ENCODE data around the gene MMP24.
"Not testable (repeated sequence)": the region's sequence is repeated elsewhere in the genome, so short reads cannot be mapped to it uniquely, and the experiment has no call there.

Gene MMP24

DNA sequence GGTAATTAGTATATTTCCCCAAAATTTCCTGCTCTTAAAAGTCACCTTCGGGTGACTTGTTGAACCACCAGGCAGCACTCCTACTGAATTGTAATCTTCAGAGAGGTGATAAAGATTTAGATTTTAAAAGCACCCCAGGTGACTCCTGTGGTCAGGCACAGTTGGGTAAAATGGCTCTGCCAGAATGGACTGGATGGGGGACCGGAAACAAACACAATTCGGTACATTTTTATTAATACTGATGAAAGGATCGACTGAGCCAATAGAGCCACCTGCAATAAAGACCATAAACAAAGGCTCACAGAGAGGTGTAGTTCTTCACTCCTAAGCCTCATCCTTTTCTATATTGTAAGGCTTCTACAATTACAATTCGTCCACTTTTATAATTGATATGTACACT is 85.3 kb downstream of the MMP24 start:
- DNase-seq (ENCODE audit: low read depth) = no peak

DNA sequence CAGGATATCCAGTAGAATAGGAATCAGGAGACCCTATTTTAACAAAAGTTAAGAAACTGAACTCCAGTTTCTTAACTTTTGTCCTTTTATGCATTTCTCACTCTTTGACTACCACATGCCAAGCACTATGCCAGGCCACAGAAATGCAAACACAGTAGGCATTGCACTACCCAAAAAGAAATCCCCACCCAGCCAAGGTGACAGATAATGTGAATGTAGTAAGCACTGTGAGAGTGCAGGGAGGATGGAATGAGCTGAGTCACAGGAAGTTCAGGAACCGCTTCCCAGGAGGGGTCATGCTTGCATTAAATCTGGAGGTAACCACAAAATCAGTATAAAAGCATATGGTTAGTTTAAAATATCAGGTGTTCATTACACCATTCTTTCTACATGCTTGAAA is 85.8 kb downstream of the MMP24 start:
- DNase-seq (ENCODE audit: low read depth) = no peak

DNA sequence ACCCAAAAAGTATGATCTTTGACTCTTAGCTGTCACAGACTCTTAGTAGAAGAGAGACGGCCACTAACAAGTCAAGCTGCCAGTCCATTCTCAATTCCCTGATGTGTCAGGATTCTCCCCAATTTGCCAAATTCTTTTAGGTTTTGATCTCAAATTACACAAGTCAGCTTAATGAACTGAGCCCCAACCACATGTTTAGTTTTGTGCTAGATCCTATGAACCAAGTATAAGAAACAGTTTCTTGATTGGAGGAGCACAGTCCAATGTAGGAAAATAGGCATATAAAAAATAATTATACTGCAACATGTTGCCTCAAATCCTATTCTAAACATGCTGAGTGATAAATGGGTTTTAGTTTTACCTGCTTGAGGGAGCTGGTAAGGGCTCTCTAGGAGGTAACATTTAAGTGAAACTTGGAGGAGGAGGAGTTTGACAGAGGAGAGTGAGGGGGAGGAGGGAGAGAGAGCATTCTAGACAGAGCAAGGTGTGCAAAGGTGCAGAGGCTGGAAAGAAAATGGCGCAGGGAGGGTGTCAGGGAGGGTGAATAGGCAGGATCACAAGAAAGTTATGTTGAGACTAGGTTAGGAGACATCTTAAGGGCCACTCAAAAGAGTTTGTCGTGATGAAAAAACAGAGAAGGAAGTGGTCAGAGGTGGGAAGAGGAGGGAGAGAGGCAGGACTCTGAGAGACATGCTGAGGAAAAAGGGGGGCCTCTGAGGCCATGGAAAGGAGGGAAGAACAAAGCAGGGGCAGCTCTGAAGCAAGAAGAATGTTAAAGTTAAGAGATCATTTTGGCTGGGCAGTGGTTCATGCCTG is 88.5 kb downstream of the MMP24 start:
- DNase-seq (ENCODE audit: low read depth) = no peak

DNA sequence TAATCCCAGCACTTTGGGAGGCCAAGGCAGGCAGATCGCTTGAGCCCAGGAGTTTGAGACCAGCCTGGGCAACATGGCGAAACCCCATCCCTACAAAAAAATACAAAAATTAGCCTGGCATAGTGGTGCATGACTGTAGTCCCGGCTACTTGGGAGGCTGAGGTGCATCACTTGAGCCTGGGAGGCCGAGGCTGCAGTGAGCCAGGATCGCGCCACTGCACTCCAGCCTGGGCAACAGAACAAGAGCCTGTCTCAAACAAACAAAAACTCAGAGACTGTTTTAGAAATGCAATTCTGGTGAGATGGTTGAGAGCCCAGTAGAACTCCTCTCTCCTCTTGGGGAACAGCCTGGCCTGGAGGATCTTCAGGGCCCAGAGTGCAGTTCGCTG is 89.1 kb downstream of the MMP24 start:
- DNase-seq (ENCODE audit: low read depth) = not testable (repeated sequence)

DNA sequence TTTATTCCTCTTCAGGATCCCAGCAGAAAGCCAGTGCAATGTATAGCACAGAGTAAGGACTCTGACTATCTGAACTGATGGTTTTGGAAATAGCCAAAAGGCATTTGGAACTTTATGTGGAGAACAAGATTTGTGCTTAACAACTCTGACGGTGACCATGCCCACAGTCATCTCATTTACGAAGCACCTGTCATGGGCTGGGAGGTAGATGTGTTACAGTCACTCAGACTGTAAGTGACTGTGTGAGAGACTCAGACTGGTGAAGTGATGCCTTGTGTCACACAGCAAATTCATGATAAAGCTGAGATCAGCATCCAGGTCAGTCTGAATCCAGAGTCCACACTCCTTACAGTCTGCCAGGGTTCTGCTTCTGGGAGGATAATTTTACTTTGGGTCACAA is 89.6 kb downstream of the MMP24 start:
- DNase-seq (ENCODE audit: low read depth) = no peak

DNA sequence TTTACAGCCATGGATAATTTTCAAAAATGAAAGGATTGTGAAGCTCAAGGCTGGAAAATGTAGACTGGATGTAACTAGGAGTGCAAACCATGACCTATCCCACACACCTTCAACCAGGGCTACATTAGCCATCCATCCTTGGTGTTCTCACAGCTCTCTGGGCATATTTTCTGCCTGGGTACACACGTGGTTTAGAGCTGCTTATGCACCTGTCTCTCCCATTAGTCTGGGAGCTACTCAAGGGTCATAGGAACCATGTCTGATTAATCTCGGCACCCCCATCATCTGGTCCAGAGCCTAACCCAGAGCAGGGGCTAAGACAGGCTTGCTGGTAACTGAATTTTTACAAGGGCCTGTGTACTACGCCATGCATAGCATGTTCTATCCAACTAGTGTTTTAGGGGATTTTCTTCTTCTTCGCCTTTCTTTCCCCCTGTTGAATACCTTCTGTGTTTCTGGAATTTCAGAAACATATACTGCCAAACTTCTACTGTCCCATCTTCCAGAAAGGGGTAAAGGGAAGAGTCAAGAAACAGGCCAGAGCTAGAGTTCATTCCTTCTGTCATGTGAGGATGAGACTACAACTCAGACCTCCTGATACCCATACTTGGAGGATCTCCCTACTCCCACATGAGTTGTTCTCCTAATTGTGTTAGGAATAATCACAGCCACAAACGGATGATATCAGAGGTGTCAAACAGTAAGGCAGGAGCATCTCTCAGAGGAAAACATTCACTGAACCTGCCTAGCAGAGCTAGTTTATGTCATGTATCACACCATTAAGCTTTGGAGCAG is 91.1 kb downstream of the MMP24 start:
- DNase-seq (ENCODE audit: low read depth) = no peak

DNA sequence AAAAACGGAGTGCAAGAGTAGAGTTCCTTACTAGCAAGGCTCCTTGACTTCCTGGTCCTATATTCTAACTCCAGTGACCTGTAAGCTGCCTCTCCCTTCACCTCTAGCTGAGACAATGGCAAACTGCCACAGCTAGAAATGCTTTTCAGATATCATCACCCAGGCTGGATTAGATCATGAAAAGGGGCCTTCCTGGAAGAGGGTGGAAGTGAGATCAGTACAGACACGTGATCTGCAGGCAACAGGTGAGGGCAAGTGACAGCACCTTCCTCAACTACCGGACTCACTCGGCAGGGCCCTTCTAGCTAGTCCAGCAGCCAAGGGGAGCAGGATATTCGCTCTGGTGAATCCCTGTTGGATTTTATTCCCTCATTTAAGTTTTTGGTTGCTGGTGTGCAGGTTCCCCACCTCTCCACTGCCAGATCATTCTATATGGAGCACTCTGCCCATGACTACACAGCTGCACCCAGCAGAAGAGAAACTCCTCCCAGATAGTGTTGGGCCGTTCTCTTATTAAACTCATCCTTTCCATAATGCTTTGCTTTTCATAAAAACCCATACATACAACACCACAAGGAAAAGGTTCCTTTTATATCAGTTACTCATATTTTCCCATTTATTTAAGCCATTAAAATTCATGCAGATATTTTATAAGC is 92.1 kb downstream of the MMP24 start:
- DNase-seq (ENCODE audit: low read depth) = no peak

DNA sequence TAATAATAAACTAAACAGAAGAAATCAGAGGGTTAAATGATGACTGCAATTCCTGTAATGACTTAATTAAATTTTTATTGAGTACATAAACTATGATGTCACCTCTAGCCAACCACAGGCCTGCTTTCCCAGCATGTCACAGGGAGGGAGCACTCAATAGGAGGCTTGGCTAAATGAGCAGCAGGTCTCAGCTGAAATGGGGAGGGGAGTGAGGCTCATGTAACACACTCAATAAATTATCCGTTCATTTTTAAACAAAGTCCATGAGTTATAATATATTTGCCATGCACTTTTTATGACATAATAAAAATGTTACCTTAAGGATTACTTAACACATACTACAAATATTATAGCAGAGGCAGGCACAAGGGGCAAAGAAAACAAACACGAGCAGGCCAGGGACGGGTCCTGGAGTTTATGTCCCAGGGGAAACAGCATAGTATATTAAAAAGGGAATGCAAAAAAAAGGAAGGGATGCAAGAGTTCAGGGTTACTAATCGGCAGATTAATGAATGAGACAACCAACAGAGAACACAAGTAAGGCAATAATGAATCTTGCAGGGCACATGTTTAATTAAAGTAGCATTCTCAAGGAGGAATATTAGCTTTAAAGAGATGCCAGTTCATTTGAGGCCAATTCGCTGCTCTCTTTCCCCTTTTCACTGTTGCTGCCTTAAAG is 92.8 kb downstream of the MMP24 start:
- DNase-seq (ENCODE audit: low read depth) = no peak

DNA sequence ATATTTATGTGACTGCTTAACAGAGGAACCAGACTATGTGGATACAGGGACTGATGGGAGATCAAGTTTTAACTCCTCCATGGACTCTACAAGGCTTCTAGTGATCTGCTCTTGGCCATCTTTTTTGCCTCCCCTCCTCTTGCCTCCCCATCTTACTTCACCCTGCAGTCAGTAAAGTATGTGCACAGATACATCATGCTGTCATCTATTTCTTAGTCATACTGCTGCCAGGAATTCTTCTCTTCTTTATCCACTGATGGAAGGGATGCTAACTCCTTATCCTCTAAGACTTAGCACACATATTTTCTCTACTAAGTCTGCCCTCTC is 93.3 kb downstream of the MMP24 start:
- DNase-seq (ENCODE audit: low read depth) = no peak

DNA sequence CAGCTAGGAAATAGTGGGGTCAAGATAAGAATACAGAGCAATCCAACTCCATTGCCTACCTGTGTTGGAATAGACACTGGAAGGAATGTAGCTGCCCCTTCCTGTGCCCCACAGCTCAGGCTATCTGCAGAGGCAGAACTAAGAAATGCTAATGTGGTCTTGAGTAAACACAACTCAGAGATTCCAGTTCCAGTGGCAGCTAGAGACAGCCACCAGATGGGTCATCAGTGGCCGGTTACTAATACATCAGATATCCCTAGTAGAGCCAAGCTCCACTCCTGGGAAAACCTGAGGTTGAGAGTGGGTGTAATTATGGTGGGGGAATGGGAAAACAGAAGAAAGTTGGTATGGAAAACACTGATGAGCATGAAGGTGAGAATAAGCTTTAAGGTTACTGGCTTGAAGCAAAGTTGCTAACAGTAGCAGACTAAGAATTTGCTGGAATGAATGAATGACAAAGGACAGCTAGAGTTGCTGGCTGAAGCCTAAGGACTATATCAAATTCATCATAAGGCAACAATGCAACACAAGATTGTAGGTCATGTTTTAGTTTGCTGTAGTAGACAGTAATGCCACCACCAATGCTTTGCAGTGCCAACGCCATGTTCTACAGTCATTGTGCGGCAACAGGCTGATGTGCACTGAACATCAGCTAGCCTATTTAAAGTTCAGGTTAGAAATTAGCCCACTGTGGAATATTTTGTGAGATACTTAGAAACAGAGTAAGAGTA is 94.1 kb downstream of the MMP24 start:
- no peak for DNase-seq (ENCODE audit: low read depth)

DNA sequence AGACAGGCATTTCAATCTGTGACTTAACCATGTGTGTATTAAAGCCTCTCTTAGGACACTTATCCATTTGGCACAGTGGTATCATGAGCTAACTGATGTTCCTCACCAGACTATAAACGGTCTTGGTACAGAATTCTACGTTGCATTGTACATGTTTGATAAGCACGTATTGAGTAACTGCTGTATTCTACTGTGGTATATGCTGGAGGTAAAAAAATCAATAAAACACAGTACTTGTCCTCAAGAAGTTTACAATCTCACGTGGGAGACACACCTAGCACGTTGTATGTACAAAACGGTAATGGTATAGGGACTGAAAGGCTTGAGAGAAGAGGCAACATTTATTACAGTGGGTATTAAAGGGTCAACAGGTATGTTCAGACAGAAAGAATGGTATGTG is 98.9 kb downstream of the MMP24 start:
- DNase-seq (ENCODE audit: low read depth) = no peak

DNA sequence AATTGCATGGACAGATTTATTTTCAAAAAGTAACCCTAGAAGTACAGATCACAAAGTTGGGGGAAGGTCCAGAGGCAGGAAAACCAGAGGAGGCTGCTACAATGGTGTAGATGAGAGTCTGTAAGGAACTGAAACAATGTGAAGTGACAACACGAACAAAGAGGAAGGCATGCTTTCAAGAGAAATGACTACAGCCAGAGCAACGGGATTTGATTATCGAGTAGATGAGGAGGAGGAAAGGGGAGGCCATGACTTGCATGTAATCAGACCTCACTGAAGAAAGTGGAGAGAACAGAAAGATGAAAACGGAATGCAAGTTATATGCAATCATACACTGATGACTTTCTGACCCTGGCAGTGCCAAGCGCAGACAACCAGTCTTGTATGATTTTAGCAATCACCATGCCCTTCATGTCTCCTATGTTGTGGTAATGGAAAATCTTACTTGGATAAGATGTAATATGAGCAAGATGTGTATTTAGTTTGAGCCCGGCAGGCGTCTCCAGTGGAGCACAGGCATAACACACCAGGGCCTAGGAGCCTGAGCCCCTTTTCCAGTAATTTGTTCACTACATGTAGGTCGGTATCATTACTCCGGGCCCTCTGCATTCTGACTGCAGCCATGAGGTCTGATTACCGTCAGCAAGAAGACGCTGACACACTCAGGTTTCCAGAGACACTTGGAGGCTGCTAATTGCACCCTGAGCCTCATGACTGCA is 99.7 kb downstream of the MMP24 start:
- DNase-seq (ENCODE audit: low read depth) = no peak

Data from activated T-cell treated with anti-CD3 and anti-CD28 coated beads for 24 hours (primary cell).